BLaER1 (cell line): ENCODE data around the gene CA10.

Source experiments
- H3K27ac ChIP-seq: shearing (Covaris generic); formaldehyde crosslinking; 2 replicates; pipeline ENCODE4 v1.8.1; 2022
- H3K27me3 ChIP-seq: shearing (Covaris generic); formaldehyde crosslinking; 2 replicates; pipeline ENCODE4 v1.8.1; 2022
- H3K36me3 ChIP-seq: shearing (Covaris generic); formaldehyde crosslinking; 2 replicates; pipeline ENCODE4 v1.8.1; 2022
- H3K4me1 ChIP-seq: shearing (Covaris generic); formaldehyde crosslinking; 2 replicates; pipeline ENCODE4 v1.8.1; 2022
- H3K4me2 ChIP-seq: shearing (Covaris generic); formaldehyde crosslinking; 2 replicates; pipeline ENCODE4 v1.8.1; 2022
- H3K4me3 ChIP-seq: shearing (Covaris generic); formaldehyde crosslinking; 2 replicates; pipeline ENCODE4 v1.8.1; 2022
- H3K9ac ChIP-seq: shearing (Covaris generic); formaldehyde crosslinking; 2 replicates; pipeline ENCODE4 v1.8.1; 2022
- H3K9me3 ChIP-seq: shearing (Covaris generic); formaldehyde crosslinking; 2 replicates; pipeline ENCODE4 v1.8.1; 2022
- H4K20me1 ChIP-seq: shearing (Covaris generic); formaldehyde crosslinking; 2 replicates; pipeline ENCODE4 v1.8.1; 2022
- Cebpa-rat ChIP-seq: shearing (Covaris generic); IDR thresholded peaks from 2 replicates; pipeline ENCODE4 v1.8.1; 2022

The CA10 gene

GRCh38 chr17:52064791-52065211 is 93.7 kb downstream of the CA10 start:
- H4K20me1 ChIP-seq: no peaks in the 10 kb centered on the region
- H3K4me1 ChIP-seq: no peaks in the 10 kb centered on the region
- H3K9me3 ChIP-seq: peaks cover 20% of the 10 kb centered on the region
- H3K4me2 ChIP-seq: no peak overlapping the region
- no peak overlapping the region for H3K27ac ChIP-seq
- no peaks in the 10 kb centered on the region for H3K27me3 ChIP-seq
- no peak overlapping the region for H3K4me3 ChIP-seq
- H3K36me3 ChIP-seq: no peaks in the 10 kb centered on the region
- no peak overlapping the region for H3K9ac ChIP-seq
- TF ChIP-seq Cebpa-rat: no peak

GRCh38 chr17:52049496-52049895 is 109.0 kb downstream of the CA10 start:
- Histone ChIP-seq H3K9me3 (no peaks in the 10 kb centered on the region), H3K36me3 (no peaks in the 10 kb centered on the region), H3K9ac (no peak overlapping the region), H3K27ac (no peak overlapping the region), H3K4me2 (no peak overlapping the region), H3K27me3 (no peaks in the 10 kb centered on the region), H3K4me3 (no peak overlapping the region), H4K20me1 (no peaks in the 10 kb centered on the region), H3K4me1 (no peaks in the 10 kb centered on the region)
- TF ChIP-seq Cebpa-rat: no peak

GRCh38 chr17:52049051-52049450 is 109.5 kb downstream of the CA10 start:
- H3K27ac ChIP-seq: no peak overlapping the region
- no peaks in the 10 kb centered on the region for H3K36me3 ChIP-seq
- no peak overlapping the region for H3K4me3 ChIP-seq
- H4K20me1 ChIP-seq: no peaks in the 10 kb centered on the region
- no peaks in the 10 kb centered on the region for H3K4me1 ChIP-seq
- no peaks in the 10 kb centered on the region for H3K27me3 ChIP-seq
- no peaks in the 10 kb centered on the region for H3K9me3 ChIP-seq
- H3K4me2 ChIP-seq: no peak overlapping the region
- H3K9ac ChIP-seq: no peak overlapping the region
- TF ChIP-seq Cebpa-rat: no peak

- H3K27ac ChIP-seq: no peak overlapping the region
- TF ChIP-seq Cebpa-rat: no peak
- no peak overlapping the region for H3K9ac ChIP-seq
- no peaks in the 10 kb centered on the region for H3K9me3 ChIP-seq
- H3K4me1 ChIP-seq: no peaks in the 10 kb centered on the region
- no peak overlapping the region for H3K4me2 ChIP-seq
- H3K36me3 ChIP-seq: no peaks in the 10 kb centered on the region
- H4K20me1 ChIP-seq: no peaks in the 10 kb centered on the region
- H3K27me3 ChIP-seq: no peaks in the 10 kb centered on the region
- H3K4me3 ChIP-seq: no peak overlapping the region
Observed at GRCh38 chr17:52048137-52048898, 110.2 kb downstream of the CA10 start.

- H3K36me3 ChIP-seq: no peaks in the 10 kb centered on the region
- no peaks in the 10 kb centered on the region for H3K9me3 ChIP-seq
- no peaks in the 10 kb centered on the region for H3K4me1 ChIP-seq
- no peaks in the 10 kb centered on the region for H3K27me3 ChIP-seq
- no peak overlapping the region for H3K4me3 ChIP-seq
- no peak overlapping the region for H3K27ac ChIP-seq
- TF ChIP-seq Cebpa-rat: no peak
- H3K9ac ChIP-seq: no peak overlapping the region
- H4K20me1 ChIP-seq: no peaks in the 10 kb centered on the region
- H3K4me2 ChIP-seq: no peak overlapping the region
Observed at GRCh38 chr17:52047086-52047485, 111.4 kb downstream of the CA10 start.

- TF ChIP-seq Cebpa-rat: no peak
- no peak overlapping the region for H3K27ac ChIP-seq
- H3K36me3 ChIP-seq: no peaks in the 10 kb centered on the region
- no peak overlapping the region for H3K4me3 ChIP-seq
- no peak overlapping the region for H3K9ac ChIP-seq
- H3K9me3 ChIP-seq: no peaks in the 10 kb centered on the region
- H3K27me3 ChIP-seq: no peaks in the 10 kb centered on the region
- H3K4me2 ChIP-seq: no peak overlapping the region
- H4K20me1 ChIP-seq: no peaks in the 10 kb centered on the region
- H3K4me1 ChIP-seq: no peaks in the 10 kb centered on the region
Observed at GRCh38 chr17:52041123-52041617, 117.3 kb downstream of the CA10 start.

GRCh38 chr17:52036416-52036815 is 122.1 kb downstream of the CA10 start:
- no peaks in the 10 kb centered on the region for H3K4me1 ChIP-seq
- no peaks in the 10 kb centered on the region for H3K27me3 ChIP-seq
- H3K9me3 ChIP-seq: no peaks in the 10 kb centered on the region
- no peak overlapping the region for H3K27ac ChIP-seq
- no peak overlapping the region for H3K9ac ChIP-seq
- H3K36me3 ChIP-seq: no peaks in the 10 kb centered on the region
- no peaks in the 10 kb centered on the region for H4K20me1 ChIP-seq
- no peak overlapping the region for H3K4me3 ChIP-seq
- TF ChIP-seq Cebpa-rat: no peak
- no peak overlapping the region for H3K4me2 ChIP-seq

- H3K4me3 ChIP-seq: no peak overlapping the region
- H3K27ac ChIP-seq: no peak overlapping the region
- H3K4me1 ChIP-seq: no peaks in the 10 kb centered on the region
- H3K4me2 ChIP-seq: no peak overlapping the region
- no peaks in the 10 kb centered on the region for H3K27me3 ChIP-seq
- no peaks in the 10 kb centered on the region for H3K36me3 ChIP-seq
- H3K9me3 ChIP-seq: no peaks in the 10 kb centered on the region
- no peaks in the 10 kb centered on the region for H4K20me1 ChIP-seq
- H3K9ac ChIP-seq: no peak overlapping the region
- TF ChIP-seq Cebpa-rat: no peak
Observed at GRCh38 chr17:52035336-52035915, 123.1 kb downstream of the CA10 start.

GRCh38 chr17:52032454-52032853 is 126.1 kb downstream of the CA10 start:
- no peak overlapping the region for H3K9ac ChIP-seq
- no peak overlapping the region for H3K4me2 ChIP-seq
- no peak for TF ChIP-seq Cebpa-rat
- no peaks in the 10 kb centered on the region for H3K4me1 ChIP-seq
- H3K27me3 ChIP-seq: no peaks in the 10 kb centered on the region
- no peaks in the 10 kb centered on the region for H4K20me1 ChIP-seq
- H3K36me3 ChIP-seq: no peaks in the 10 kb centered on the region
- H3K27ac ChIP-seq: no peak overlapping the region
- H3K4me3 ChIP-seq: no peak overlapping the region
- no peaks in the 10 kb centered on the region for H3K9me3 ChIP-seq

GRCh38 chr17:52030052-52030451 is 128.5 kb downstream of the CA10 start:
- no peak overlapping the region for H3K4me2 ChIP-seq
- H3K27ac ChIP-seq: no peak overlapping the region
- no peak for TF ChIP-seq Cebpa-rat
- H4K20me1 ChIP-seq: no peaks in the 10 kb centered on the region
- H3K27me3 ChIP-seq: no peaks in the 10 kb centered on the region
- no peak overlapping the region for H3K9ac ChIP-seq
- H3K4me3 ChIP-seq: no peak overlapping the region
- no peaks in the 10 kb centered on the region for H3K36me3 ChIP-seq
- no peaks in the 10 kb centered on the region for H3K4me1 ChIP-seq
- no peaks in the 10 kb centered on the region for H3K9me3 ChIP-seq
